OCI-LY3 (cell line): ENCODE results near the gene SPDYE1.
"Not testable (repeated sequence)": the region's sequence is repeated elsewhere in the genome, so short reads cannot be mapped to it uniquely, and the experiment has no call there.

Experiments used
- EZH2phosphoT487 ChIP-seq: fragments of 200-600 bp; shearing (Covaris generic); IDR thresholded peaks from 2 replicates; pipeline ENCODE4 v1.6.1; 2018; ENCODE audit warnings: antibody characterized with exemption, mixed run types, low read depth
- TF ChIP-seq, protein P1 (sequence below): fragments of 200-600, 300-600 bp; sonication (generic); IDR thresholded peaks from 2 replicates; pipeline ENCODE4 v1.5.1; 2014; ENCODE audit warnings: antibody characterized with exemption, low read length, low read depth

DNA sequence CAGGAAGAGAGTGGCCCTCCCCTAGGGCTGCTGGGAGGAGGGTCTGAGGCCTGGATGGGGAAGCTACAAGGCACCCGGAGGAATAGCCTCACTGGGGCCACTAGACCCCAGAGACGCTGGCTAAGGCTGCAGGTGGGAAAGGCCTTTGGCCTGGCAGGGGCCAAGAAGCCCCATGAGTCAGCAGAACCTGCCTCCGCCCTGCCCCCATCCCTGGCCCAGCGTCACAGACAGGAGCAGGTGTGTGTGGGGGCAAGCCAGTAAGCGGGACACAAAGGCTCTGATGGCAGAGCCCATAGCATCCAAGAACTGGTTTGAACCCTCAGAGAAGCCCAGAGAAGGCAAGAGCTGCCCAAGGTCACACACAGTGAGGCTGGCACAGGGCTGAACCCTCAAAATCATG, 27.0 kb upstream of the SPDYE1 start:
- TF ChIP-seq, protein P1, sequence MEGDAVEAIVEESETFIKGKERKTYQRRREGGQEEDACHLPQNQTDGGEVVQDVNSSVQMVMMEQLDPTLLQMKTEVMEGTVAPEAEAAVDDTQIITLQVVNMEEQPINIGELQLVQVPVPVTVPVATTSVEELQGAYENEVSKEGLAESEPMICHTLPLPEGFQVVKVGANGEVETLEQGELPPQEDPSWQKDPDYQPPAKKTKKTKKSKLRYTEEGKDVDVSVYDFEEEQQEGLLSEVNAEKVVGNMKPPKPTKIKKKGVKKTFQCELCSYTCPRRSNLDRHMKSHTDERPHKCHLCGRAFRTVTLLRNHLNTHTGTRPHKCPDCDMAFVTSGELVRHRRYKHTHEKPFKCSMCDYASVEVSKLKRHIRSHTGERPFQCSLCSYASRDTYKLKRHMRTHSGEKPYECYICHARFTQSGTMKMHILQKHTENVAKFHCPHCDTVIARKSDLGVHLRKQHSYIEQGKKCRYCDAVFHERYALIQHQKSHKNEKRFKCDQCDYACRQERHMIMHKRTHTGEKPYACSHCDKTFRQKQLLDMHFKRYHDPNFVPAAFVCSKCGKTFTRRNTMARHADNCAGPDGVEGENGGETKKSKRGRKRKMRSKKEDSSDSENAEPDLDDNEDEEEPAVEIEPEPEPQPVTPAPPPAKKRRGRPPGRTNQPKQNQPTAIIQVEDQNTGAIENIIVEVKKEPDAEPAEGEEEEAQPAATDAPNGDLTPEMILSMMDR = not testable (repeated sequence)
- not testable (repeated sequence) for TF ChIP-seq EZH2phosphoT487
